SK-N-MC (cell line): Measurements from ENCODE around the gene FAM50B.

Experiments used
- DNase-seq: peaks from one replicate; pipeline ENCODE4 v3.0.0-alpha.2; 2011; ENCODE audit warnings: low read depth, low spot score
- H3K27ac ChIP-seq: fragments of 200-600 bp; sonication (generic); 2 replicates; pipeline ENCODE4 v1.5.1; 2016; ENCODE audit warnings: mixed run types
- H3K36me3 ChIP-seq: fragments of 200-600 bp; sonication (generic); 2 replicates; pipeline ENCODE4 v1.6.1; 2017; ENCODE audit warnings: antibody characterized with exemption, low read length, mixed read lengths; ENCODE audit not compliant: insufficient read depth
- H3K4me3 ChIP-seq: fragments of 200-600 bp; sonication (generic); 2 replicates; pipeline ENCODE4 v1.5.1; 2016
- H3K9ac ChIP-seq: fragments of 200-600 bp; sonication (generic); 2 replicates; pipeline ENCODE4 v1.8.0; 2017; ENCODE audit warnings: mixed run types, mixed read lengths; ENCODE audit not compliant: insufficient read length
- H3K9me3 ChIP-seq: fragments of 200-600 bp; sonication (generic); 2 replicates; pipeline ENCODE4 v1.6.1; 2017; ENCODE audit warnings: low read depth, mild to moderate bottlenecking, antibody characterized with exemption, low read length, moderate library complexity, mixed read lengths
- EZH2 ChIP-seq: fragments of 200-600 bp; sonication (generic); IDR thresholded peaks from one replicate; pipeline ENCODE4 v1.6.1; 2017; ENCODE audit warnings: antibody characterized with exemption
- FOXP2 ChIP-seq: optimal IDR thresholded peaks from 2 replicates; pipeline ENCODE3; 2011; ENCODE audit warnings: mild to moderate bottlenecking, moderate library complexity; ENCODE audit not compliant: insufficient read depth; ENCODE audit errors: extremely low read length, control extremely low read depth
- POLR2AphosphoS5 ChIP-seq: IDR thresholded peaks from 2 replicates; pipeline ENCODE4 v1.6.1; 2012; ENCODE audit warnings: mild to moderate bottlenecking, low read depth, low read length, borderline replicate concordance

FAM50B gene

DNA sequence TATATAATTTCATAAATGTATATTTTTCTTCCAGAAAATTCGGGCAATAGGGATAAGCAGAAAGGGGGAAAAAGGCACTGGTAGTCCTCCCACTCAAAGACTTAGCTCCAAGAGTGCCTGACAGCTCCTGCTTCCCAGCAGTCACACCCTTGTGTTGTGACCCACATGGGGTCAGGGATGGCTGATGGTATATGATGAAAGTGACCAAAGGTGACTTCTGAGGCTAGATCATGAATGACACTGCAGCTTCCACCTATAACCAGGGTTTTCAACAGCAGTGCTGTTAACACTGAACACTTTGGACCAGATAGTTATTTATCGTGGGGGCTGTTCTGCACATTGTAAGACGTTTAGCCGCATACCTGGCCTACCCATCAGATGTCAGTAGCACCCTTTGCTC, 22.3 kb downstream of the FAM50B start:
- DNase-seq = no peak
- Histone ChIP-seq H3K27ac (no peak overlapping the region), H3K9ac (no peak overlapping the region), H3K4me3 (no peak overlapping the region), H3K9me3 (no peaks in the 10 kb centered on the region), H3K36me3 (no peaks in the 10 kb centered on the region)
- TF ChIP-seq FOXP2 = no peak
- TF ChIP-seq POLR2AphosphoS5 = no peak
- TF ChIP-seq EZH2 = no peak

DNA sequence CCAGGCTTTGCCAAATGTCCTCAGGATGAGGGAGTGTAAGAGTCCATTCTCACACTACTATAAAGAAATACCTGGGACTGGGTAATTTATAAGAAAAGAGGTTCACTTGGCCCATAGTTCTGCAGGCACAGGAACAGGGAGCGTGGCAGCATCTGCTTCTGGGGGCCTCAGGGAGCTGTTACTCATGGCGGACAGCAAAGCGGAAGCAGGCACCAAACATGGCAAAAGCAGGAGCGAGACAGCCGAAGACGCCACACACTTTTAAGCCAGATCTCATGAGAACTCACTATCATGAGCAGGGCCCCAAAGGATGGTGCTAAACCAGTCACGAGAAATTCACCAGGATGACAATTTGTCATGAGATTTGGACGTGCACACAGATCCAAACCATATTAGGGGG, 22.8 kb downstream of the FAM50B start:
- H3K27ac ChIP-seq = no peak overlapping the region
- no peak overlapping the region for H3K4me3 ChIP-seq
- no peak overlapping the region for H3K9ac ChIP-seq
- no peak for TF ChIP-seq POLR2AphosphoS5
- TF ChIP-seq FOXP2 = no peak
- TF ChIP-seq EZH2 = no peak
- DNase-seq = no peak
- H3K36me3 ChIP-seq = no peaks in the 10 kb centered on the region
- H3K9me3 ChIP-seq = no peaks in the 10 kb centered on the region

DNA sequence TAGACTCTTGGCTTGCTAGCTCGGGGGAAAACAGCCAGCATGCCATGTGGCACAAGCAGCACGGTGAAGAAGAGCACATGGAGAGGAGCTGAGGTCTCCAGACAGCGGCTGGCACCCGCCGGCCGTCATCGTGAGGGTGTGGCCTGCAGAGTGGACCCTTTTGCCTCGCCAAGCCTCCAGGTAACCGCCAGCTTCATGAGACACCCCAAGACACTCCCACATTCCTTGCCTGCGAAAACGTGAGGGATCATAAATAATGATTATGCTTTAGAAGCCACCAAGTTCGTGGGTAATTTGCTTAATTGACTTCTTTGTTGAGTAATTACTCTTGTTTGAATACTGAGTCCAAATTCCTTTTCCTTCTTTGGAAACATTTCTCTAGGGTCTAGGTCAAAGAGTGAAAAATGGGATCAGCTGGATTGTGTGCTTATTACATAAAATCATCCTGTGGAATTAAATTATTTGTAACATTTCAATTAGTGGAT, 23.2 kb downstream of the FAM50B start:
- Histone ChIP-seq H3K27ac (no peak overlapping the region), H3K4me3 (no peak overlapping the region), H3K36me3 (no peaks in the 10 kb centered on the region), H3K9me3 (no peaks in the 10 kb centered on the region), H3K9ac (no peak overlapping the region)
- TF ChIP-seq POLR2AphosphoS5 = no peak
- TF ChIP-seq EZH2 = no peak
- no peak for TF ChIP-seq FOXP2
- no peak for DNase-seq

DNA sequence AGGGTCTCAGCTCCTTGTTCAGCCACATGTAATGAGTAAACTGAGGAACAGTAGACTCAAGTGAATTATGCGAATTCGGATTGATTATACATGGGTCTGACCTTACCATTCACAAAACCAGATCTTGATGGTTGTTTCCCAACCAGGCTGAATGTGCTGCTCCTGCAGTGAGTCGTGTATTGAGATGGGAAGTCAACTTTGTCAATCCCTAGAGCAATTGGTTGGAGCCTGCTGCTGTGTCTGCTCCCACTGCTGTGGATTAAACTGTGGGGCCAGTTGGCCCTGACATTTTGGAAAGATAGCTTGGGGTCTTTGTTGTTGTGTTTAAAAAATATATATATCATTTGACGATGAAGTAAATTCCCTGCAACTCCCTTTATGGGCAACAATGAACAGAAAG, 23.9 kb downstream of the FAM50B start:
- no peaks in the 10 kb centered on the region for H3K9me3 ChIP-seq
- H3K27ac ChIP-seq = no peak overlapping the region
- no peak for TF ChIP-seq FOXP2
- TF ChIP-seq EZH2 = no peak
- no peak for TF ChIP-seq POLR2AphosphoS5
- no peak overlapping the region for H3K4me3 ChIP-seq
- no peaks in the 10 kb centered on the region for H3K36me3 ChIP-seq
- DNase-seq = no peak
- no peak overlapping the region for H3K9ac ChIP-seq

DNA sequence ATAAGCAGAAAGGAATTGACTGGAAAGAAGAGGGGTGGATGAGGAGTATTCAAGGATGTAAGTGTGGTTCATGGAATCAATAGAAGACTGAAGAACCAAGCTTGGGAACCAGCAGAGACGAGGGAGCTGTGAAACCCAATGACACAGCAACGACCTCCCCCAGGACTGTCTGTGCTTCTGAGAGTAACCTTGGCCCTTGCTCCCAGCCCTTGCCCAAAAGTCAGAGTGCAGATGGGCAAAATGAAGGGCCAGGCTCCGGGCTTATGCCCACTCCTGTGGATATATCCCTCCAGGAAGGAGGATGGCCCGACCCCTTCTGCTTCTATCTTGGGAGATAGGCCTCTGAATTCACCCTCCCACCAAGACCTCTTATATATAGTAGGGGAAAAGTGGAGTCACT, 24.9 kb downstream of the FAM50B start:
- H3K4me3 ChIP-seq = no peak overlapping the region
- H3K9me3 ChIP-seq = no peaks in the 10 kb centered on the region
- no peak overlapping the region for H3K27ac ChIP-seq
- TF ChIP-seq EZH2 (no peak), POLR2AphosphoS5 (no peak), FOXP2 (no peak)
- no peaks in the 10 kb centered on the region for H3K36me3 ChIP-seq
- H3K9ac ChIP-seq = no peak overlapping the region
- no peak for DNase-seq

DNA sequence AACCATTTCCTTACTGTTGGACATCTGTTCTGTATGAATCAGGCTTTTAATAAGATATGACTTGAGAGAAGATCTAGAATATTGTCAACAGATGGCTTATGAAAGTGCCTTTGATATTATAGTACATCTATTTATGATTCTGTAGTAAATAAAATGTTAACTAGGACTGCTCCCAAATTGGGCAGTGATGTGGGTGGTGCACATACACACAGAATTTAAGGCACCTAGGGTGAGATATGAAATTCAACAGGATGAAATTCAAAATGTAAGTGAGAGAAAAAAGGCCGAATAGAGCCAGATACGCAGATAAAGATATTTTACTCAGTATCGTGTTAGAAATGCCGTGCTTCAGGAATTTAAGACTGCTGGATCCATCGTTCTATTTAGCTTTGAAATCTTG, 26.3 kb downstream of the FAM50B start:
- no peak overlapping the region for H3K27ac ChIP-seq
- H3K4me3 ChIP-seq = no peak overlapping the region
- no peak for DNase-seq
- H3K9me3 ChIP-seq = no peaks in the 10 kb centered on the region
- H3K36me3 ChIP-seq = no peaks in the 10 kb centered on the region
- no peak overlapping the region for H3K9ac ChIP-seq
- no peak for TF ChIP-seq EZH2
- no peak for TF ChIP-seq FOXP2
- TF ChIP-seq POLR2AphosphoS5 = no peak

DNA sequence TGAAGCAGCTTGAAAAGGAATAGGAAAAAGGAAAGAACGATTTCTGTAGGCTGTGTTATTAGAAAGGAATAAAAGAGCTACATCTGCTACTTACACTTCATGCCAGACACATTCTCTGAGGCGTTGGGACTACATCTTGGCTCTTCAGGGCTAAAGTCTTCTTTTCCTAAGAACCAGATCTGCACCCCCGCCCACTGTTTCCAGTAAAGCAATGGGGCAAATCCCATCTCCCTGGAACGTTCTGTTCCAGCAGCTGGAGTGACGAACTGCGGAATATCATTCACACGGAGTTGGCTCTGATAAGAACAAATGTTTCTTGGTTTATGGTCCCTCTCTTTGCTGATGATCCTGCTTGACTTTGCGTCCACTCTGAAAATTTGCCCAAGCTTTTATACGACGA, 26.9 kb downstream of the FAM50B start:
- H3K4me3 ChIP-seq = no peak overlapping the region
- H3K9me3 ChIP-seq = no peaks in the 10 kb centered on the region
- no peak for DNase-seq
- TF ChIP-seq EZH2 = no peak
- TF ChIP-seq POLR2AphosphoS5 = no peak
- TF ChIP-seq FOXP2 = no peak
- H3K36me3 ChIP-seq = no peaks in the 10 kb centered on the region
- H3K27ac ChIP-seq = no peak overlapping the region
- no peak overlapping the region for H3K9ac ChIP-seq

DNA sequence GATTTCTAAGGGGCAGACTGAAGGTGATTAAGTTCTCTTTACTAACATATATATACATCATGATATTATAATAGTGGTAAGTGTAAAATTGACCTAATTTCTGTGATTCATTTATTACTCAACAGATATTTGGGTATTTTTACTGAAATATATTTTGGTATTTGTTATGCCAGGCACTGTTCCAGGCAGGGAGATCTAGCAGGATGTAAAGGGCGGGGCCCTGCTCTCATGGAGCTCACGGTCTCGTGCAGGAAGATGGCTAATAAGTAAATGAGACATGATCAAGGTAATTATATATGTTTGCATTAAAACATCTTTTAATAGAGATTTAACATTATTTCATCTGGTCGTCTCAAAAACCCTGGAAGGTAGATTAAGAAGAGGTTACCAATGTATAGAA, 27.7 kb downstream of the FAM50B start:
- Histone ChIP-seq H3K36me3 (no peaks in the 10 kb centered on the region), H3K9ac (no peak overlapping the region), H3K27ac (no peak overlapping the region), H3K4me3 (no peak overlapping the region), H3K9me3 (no peaks in the 10 kb centered on the region)
- TF ChIP-seq FOXP2 (no peak), EZH2 (no peak), POLR2AphosphoS5 (no peak)
- no peak for DNase-seq

DNA sequence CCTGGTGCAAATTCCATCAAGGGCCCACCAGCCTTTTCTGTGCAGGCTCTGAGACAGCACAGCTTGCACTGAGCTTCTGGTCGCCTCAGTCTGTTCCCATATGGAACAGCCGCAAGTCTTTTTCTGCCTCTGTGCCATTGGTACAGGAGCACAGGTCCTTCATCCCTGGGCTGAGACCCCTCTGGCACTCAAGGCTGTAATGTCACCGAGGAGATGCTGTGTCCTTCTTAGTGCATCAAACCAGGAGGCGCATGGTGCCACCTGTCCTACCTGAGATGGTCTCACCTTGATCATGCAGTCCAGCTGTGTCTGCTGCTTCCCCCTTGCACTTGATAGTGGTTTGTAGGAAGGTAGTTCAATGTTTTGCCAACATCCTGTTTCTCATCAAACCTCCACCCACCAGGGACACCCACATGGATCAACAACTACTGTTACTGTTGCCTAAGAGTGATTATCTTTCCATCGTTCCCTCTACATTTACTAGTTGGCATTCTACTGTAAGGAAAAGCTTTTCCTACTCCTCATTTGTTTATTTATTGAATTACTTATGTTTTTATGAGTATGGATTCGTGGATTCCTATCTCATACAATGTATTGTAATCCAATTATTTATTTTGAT, 29.0 kb downstream of the FAM50B start:
- DNase-seq = no peak
- Histone ChIP-seq H3K9ac (no peak overlapping the region), H3K9me3 (no peaks in the 10 kb centered on the region), H3K4me3 (no peak overlapping the region), H3K27ac (no peak overlapping the region), H3K36me3 (no peaks in the 10 kb centered on the region)
- TF ChIP-seq FOXP2 (no peak), EZH2 (no peak), POLR2AphosphoS5 (no peak)
